AG09319 (cell line): ENCODE measurements around the gene MRC2.

Source experiments
- DNase-seq: peaks from one replicate; pipeline ENCODE4 v3.0.0-alpha.2; 2010; ENCODE audit warnings: low read depth; ENCODE audit errors: extremely low read depth
- TF ChIP-seq, protein P1 (sequence below): IDR thresholded peaks from 2 replicates; pipeline ENCODE4 v1.5.1; 2011; ENCODE audit warnings: low read depth, mild to moderate bottlenecking, inconsistent platforms, low read length, moderate library complexity

The MRC2 gene

DNA sequence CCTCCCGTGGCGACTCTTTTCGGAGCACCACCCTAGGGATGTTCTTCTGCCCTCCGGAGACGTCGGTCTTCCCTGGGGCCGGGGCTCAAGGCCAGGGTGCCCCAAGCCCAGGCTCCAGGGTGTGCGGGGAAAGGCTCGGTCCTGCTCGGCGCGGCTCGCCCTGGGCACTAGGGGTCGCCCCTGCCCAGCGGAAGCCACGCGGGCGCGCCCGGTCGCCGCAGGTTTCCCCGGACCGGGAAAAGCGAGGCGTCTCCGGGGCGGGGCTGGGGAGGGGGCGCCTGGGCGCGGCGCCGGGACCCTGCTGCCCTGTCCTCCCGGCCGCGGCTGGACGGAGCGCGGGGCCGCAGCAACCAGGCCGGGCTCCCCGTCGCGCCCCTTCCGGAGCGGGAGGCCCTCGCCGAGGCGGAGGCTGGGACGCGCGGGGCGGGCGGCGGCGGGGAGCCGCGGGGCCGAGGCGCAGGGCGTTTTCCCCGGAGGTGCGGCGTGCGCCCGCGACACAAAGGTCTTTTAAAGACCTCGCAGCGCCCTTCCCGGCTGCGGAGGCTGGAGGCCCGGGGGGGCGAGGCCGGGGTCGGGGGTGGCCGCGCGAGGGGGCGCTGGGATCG lies 76.4 kb downstream of the MRC2 start:
- no peak for DNase-seq
- TF ChIP-seq, protein P1, sequence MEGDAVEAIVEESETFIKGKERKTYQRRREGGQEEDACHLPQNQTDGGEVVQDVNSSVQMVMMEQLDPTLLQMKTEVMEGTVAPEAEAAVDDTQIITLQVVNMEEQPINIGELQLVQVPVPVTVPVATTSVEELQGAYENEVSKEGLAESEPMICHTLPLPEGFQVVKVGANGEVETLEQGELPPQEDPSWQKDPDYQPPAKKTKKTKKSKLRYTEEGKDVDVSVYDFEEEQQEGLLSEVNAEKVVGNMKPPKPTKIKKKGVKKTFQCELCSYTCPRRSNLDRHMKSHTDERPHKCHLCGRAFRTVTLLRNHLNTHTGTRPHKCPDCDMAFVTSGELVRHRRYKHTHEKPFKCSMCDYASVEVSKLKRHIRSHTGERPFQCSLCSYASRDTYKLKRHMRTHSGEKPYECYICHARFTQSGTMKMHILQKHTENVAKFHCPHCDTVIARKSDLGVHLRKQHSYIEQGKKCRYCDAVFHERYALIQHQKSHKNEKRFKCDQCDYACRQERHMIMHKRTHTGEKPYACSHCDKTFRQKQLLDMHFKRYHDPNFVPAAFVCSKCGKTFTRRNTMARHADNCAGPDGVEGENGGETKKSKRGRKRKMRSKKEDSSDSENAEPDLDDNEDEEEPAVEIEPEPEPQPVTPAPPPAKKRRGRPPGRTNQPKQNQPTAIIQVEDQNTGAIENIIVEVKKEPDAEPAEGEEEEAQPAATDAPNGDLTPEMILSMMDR: peak; percentile 65

DNA sequence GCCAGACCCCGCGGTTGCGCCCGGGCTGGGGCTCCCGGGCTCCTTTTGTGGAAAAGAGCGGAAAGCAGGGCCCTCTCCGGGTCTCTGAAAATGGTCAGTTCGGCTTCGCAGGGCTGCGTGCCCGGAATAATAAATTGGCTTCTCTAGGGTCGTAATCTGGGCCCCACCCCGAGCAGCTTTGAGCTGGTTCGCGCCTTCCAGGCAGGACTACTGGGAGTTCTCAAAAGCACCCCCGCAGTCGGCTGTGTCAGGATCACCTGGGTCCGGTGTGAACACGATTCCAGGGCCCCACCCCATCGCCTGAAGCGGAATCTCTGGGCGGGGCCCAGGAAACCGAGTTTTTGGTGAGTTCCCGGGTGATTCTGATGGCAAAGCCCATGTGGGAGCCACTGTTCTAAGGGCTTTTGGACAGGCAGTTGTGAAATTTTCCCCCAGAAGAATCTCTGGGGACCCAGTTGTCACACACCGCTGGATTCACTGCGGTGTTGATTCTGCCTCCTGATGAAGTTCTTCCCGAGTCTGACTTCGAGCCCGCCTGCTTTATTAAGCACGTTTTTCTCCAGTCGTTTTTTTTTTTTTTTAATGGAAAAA lies 77.0 kb downstream of the MRC2 start:
- TF ChIP-seq, protein P1: no peak
- no peak for DNase-seq

DNA sequence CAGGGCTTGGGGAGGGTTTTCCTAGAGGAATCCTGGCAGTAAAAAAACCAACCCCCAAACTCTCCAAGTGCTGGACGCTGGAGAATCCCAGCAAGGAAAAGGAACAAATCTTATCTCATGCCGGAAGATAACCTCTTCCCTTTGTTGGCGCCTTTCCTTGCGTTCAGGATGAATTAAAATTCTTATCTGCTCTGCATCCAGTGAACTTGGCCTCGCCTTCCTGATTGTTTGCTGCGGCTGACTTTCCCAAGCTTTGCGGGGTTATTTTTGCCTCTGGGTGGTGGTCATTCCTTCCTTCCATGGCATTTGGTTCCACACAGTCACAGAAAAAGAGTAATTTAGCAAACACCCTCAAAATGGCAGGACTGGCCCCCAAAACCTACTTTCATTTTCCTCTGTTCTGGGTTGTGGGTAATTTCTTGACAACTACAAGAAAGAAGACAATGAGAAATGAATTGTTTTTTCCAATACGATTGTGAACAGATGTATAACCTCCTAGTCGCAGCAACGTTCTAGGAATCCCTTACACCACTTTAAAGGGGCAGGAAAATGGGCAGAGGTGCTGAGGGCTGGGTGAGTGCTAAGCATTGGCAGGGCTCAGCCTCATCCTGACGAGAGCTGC lies 77.8 kb downstream of the MRC2 start:
- no peak for DNase-seq
- TF ChIP-seq, protein P1: no peak

DNA sequence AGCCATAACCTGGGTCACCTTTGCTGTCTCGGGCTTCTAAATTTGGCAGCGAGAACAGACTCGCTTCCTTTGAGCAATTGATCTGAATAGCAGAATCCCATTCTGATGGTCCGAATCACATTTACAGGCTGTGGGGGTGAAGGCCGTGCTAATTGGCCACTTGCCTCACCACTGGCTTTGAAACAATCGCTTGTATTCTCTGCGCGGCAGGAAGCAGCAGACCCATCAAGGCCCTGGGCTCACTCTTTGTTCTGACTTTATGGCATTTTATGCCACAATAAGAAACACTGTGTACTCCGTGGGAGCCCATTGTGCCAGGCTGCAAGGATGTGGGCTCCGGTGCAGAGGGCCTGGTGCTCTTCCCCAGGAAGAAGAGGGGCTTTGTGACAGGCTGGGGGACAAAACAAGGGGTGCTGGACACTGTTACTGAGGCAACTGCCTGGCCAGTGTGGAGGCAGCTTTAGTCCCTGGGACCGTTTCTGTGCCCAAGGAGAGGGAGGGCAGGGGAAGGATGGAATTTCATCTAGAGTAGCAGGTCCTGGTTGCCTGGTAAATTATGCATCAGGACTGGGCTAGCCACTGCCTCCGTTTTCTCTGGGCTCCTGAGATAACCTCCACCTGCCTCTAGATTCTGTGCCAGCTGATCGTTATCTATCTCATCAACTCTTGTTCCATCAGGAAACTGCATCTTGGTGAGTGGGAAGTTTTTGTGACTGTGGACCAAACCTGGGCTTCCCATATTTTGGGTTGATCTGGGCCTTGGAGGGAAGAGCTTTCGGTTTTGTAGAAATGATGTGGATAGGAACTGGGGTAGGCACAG lies 78.5 kb downstream of the MRC2 start:
- DNase-seq: no peak

DNA sequence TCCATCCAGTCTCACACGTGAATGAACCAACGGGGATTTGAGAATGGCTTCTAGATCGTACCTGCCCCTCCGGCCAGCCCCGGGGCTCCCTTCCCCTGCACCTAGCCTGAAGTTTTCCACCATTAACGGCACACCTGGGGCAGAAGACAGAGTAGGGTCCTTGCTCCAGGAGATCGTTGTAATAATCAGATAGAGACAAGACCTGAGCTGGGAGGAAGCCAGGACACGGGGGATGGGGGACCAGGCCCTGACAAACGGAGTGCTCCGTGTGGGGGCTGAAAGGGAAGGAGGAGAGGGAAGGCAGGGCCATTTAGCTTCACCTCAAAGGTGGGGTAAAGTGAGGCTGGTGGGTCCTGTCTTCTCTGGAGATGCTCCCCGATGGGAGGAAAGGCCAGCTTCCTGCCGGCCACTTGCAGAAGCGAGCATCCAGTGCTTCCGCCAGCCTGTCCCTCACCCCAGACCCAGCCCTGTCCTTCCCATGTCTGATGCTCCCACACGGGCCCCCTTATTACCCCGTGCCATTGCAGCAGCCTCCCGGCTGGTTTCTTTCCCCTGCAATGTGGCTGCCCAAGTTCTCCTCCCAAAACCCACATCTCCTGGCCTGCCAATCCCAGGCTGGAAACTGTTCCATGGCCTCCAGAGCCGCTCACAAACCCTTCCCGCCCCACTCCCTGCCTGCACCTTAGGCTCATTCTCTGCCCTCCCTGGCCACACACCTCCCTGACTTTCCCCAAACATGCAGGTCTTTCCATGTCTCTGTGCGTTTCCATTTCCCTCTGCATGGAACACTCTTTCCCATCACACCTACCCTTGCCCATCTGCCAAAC lies 79.3 kb downstream of the MRC2 start:
- no peak for DNase-seq
- TF ChIP-seq, protein P1: no peak

More for the DNA sequence above, 78.5 kb downstream of the MRC2 start:
- TF ChIP-seq, protein P1: no peak

DNA sequence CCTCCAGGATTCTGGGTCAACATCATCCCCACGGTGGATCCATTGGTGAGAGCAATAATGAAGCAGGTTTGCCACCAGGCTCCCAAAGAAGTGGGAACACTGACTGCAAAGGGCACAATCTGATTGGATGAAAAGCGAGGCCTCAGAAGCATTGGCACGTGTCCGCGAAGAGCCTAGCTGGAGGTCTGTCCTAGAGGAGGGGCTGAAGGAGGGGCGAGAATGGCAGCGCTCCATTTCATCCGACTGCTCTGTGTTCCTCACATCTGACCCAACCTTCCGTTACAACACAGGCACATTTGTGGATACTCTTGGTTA lies 79.9 kb downstream of the MRC2 start:
- TF ChIP-seq, protein P1: no peak
- no peak for DNase-seq
